Natural killer cell (primary cell): Measurements from ENCODE around the gene RNF11. TPM values are rescaled to one million over a fixed set of nuclear protein-coding genes. Genes with fewer than 3 reads are reported as not detected.

ENCODE experiments used
- ATAC-seq, 3 donors: fragments of 150-1000 bp in 2 of 3; fragments of 200-7000 bp in 1 of 3; cut with Tn5 transposase; 1 replicate in 1 of 3; 2 replicates in 2 of 3; pipeline ENCODE4 v1.10.0; 2021; ENCODE audit warnings: mild to moderate bottlenecking in 2 of 3, moderate library complexity in 2 of 3
- DNase-seq, 2 donors: peaks; one replicate each; pipeline versions ENCODE4 v3.0.0 to v3.0.0-alpha.2; 2013 to 2021; ENCODE audit warnings: mixed read lengths in 1 of 2
- H3K27ac ChIP-seq: one replicate; pipeline ENCODE4 v1.5.1; 2013; ENCODE audit warnings: mild to moderate bottlenecking, low read length
- H3K27me3 ChIP-seq: one replicate; pipeline ENCODE4 v1.6.1; 2013; ENCODE audit warnings: low read length; ENCODE audit not compliant: control insufficient read depth, insufficient read depth
- H3K36me3 ChIP-seq: one replicate; pipeline ENCODE4 v1.6.1; 2013; ENCODE audit warnings: low read length; ENCODE audit not compliant: control insufficient read depth, insufficient read depth
- H3K4me1 ChIP-seq: one replicate; pipeline ENCODE4 v1.6.1; 2013; ENCODE audit warnings: low read length; ENCODE audit not compliant: control insufficient read depth, insufficient read depth
- H3K4me3 ChIP-seq: one replicate; pipeline ENCODE4 v1.5.1; 2013; ENCODE audit warnings: low read length
- H3K9me3 ChIP-seq: one replicate; pipeline ENCODE4 v1.6.1; 2013; ENCODE audit warnings: low read length; ENCODE audit not compliant: control insufficient read depth, insufficient read depth
- H3K27ac Mint-ChIP-seq, 2 donors: one replicate each; pipeline ENCODE4 v1.8.0; 2022; ENCODE audit warnings: mild to moderate bottlenecking in 2 of 2, mixed read lengths in 2 of 2, moderate library complexity in 1 of 2
- H3K27me3 Mint-ChIP-seq, 2 donors: one replicate each; pipeline ENCODE4 v1.8.0; 2022; ENCODE audit warnings: low read depth in 2 of 2, mixed read lengths in 2 of 2
- H3K36me3 Mint-ChIP-seq: one replicate; pipeline ENCODE4 v1.8.0; 2022; ENCODE audit warnings: mixed read lengths
- H3K4me1 Mint-ChIP-seq, 2 donors: one replicate each; pipeline ENCODE4 v1.8.0; 2022; ENCODE audit warnings: mixed read lengths in 2 of 2
- H3K4me3 Mint-ChIP-seq: one replicate; pipeline ENCODE4 v1.8.0; 2022; ENCODE audit warnings: mild to moderate bottlenecking, moderate library complexity, mixed read lengths
- H3K9me3 Mint-ChIP-seq, 2 donors: one replicate each; pipeline ENCODE4 v1.8.0; 2022; ENCODE audit warnings: mixed read lengths in 2 of 2
- WGBS: methylation state at CpG from one replicate; pipeline ENCODE4 v1.1.7; 2013; ENCODE audit warnings: missing lambda C conversion rate; ENCODE audit not compliant: insufficient coverage; 5-methylcytosine and 5-hydroxymethylcytosine counted together
- intact Hi-C: fragments of 100-400 bp; cut with micrococcal nuclease; formaldehyde crosslinking; loops from one replicate; pipeline ENCODE4 v1.14.2; 2022
- total RNA-seq, 4 donors: library from RNA; stranded (reverse); fragments of 120-200 nt in 1 of 4; gene quantifications; one replicate each; pipeline versions ENCODE4 v1.2.3 to v1.2.4, GENCODE V29; 2013 to 2022
- TF ChIP-seq, protein P1 (sequence below): fragments of 200-600 bp; IDR thresholded peaks from one replicate; pipeline ENCODE4 v1.8.0; 2022; ENCODE audit warnings: antibody characterized with exemption

RNF11 gene
- total RNA-seq, 3 donors from 2014 or later (not counting 1 experiment from before 2014, with no cell fraction given), result 68.3 to 89.5 (median 68.4) TPM

DNA sequence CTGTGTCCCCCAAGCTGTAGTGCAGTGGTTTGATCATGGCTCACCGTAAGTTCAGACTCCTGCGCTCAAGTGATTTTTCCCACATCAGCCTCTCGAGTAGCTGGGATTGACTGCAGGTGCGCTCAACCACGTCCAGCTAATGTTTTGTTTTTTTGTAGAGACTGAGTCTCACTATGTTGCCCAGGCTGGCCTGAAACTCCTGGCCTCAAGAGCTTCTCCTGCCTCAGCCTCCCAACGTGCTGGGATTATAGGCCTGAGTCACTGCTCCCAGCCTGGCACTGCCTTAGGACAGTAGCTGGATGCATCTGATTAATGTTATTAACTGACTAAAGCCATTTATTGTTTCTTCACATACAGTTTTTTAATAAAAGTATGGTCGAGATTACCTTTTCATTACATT lies 40.2 kb downstream of the RNF11 start:
- Mint-ChIP-seq H3K4me3 (no peak overlapping the region), H3K27me3 (no peaks in the 10 kb centered on the region), H3K4me1 (peaks cover 0 to 5% of the 10 kb centered on the region in 2 donors), H3K9me3 (no peaks in the 10 kb centered on the region), H3K27ac (no peak overlapping the region), H3K36me3 (no peaks in the 10 kb centered on the region)
- no peak overlapping the region for H3K4me3 ChIP-seq
- H3K27me3 ChIP-seq, result no peaks in the 10 kb centered on the region
- peaks cover 10% of the 10 kb centered on the region for H3K36me3 ChIP-seq
- H3K9me3 ChIP-seq, result no peaks in the 10 kb centered on the region
- DNase-seq (no peak), ATAC-seq (no peak)
- intact Hi-C loops, result no loop called here
- TF ChIP-seq, protein P1, sequence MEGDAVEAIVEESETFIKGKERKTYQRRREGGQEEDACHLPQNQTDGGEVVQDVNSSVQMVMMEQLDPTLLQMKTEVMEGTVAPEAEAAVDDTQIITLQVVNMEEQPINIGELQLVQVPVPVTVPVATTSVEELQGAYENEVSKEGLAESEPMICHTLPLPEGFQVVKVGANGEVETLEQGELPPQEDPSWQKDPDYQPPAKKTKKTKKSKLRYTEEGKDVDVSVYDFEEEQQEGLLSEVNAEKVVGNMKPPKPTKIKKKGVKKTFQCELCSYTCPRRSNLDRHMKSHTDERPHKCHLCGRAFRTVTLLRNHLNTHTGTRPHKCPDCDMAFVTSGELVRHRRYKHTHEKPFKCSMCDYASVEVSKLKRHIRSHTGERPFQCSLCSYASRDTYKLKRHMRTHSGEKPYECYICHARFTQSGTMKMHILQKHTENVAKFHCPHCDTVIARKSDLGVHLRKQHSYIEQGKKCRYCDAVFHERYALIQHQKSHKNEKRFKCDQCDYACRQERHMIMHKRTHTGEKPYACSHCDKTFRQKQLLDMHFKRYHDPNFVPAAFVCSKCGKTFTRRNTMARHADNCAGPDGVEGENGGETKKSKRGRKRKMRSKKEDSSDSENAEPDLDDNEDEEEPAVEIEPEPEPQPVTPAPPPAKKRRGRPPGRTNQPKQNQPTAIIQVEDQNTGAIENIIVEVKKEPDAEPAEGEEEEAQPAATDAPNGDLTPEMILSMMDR, result no peak
- no peaks in the 10 kb centered on the region for H3K4me1 ChIP-seq
- WGBS, result 97% methylated on average over 6 of the region's 7 CpGs
- no peak overlapping the region for H3K27ac ChIP-seq

DNA sequence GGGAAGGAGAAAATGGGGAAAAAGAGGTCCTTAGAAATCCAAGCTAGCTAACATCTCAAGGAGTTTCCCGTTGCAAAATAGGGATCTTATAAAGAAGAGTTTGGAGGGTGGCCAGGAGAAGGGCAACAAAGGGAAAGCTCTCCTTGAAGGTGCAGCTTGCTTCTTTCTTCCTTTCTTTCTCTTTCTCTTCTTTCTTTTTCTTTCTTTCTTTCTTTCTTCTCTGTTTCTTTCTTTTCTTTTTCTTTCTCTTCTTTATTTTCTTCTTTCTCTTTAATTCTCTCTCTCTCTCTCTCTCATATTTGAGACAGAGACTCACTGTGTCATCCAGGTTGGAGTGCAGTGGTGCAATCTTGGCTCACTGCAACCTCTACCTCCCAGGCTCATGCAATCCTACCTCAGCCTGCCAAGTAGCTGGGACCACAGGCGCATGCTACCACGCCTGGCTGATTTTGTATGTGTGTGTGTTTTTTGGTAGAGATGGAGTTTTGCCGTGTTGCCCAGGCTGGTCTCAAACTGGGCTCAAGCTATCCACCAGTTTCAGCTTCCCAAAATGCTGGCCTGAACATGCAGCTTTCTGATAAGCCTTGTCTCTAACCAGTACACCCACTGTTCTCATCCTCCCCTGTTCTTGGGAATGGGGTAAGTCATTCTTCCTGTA lies 44.4 kb downstream of the RNF11 start:
- Histone ChIP-seq H3K4me3 (no peak overlapping the region), H3K27ac (no peak overlapping the region), H3K4me1 (no peaks in the 10 kb centered on the region), H3K9me3 (no peaks in the 10 kb centered on the region), H3K36me3 (no peaks in the 10 kb centered on the region), H3K27me3 (no peaks in the 10 kb centered on the region)
- no peaks in the 10 kb centered on the region for H3K9me3 Mint-ChIP-seq
- H3K4me3 Mint-ChIP-seq, result no peak overlapping the region
- no peaks in the 10 kb centered on the region for H3K27me3 Mint-ChIP-seq
- H3K27ac Mint-ChIP-seq, result no peak overlapping the region
- WGBS, result 100% methylated on average over 1 of the region's 4 CpGs
- DNase-seq, result no peak
- peaks cover 0 to 5% of the 10 kb centered on the region in 2 donors for H3K4me1 Mint-ChIP-seq
- TF ChIP-seq, protein P1, result no peak
- no peaks in the 10 kb centered on the region for H3K36me3 Mint-ChIP-seq
- ATAC-seq, result no peak
- intact Hi-C loops, result no loop called here

DNA sequence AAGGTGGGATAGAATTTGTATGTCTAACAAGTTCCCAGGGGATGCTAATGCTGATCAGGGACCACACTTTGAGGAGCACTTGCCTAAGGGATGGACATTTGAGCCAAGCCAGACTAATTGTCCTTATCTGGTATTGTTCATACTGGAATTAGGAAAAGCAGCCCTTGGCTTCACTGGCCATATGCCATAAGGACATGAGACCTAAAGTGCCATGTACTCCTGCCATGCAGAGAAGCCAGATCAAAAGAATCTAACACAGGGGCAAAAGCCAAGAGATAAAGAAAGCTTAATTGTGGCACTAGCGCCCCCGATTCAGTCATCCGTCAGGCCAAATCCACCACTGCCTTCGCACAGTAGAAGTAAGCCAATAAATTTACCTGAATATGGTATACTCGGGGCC lies 45.7 kb downstream of the RNF11 start:
- Histone ChIP-seq H3K9me3 (no peaks in the 10 kb centered on the region), H3K27me3 (no peaks in the 10 kb centered on the region), H3K36me3 (no peaks in the 10 kb centered on the region), H3K4me3 (no peak overlapping the region), H3K4me1 (no peaks in the 10 kb centered on the region), H3K27ac (no peak overlapping the region)
- no peak overlapping the region for H3K4me3 Mint-ChIP-seq
- no peak for DNase-seq
- H3K4me1 Mint-ChIP-seq, result peaks cover 0 to 2% of the 10 kb centered on the region in 2 donors
- intact Hi-C loops, result no loop called here
- no peaks in the 10 kb centered on the region for H3K9me3 Mint-ChIP-seq
- TF ChIP-seq, protein P1, result no peak
- H3K36me3 Mint-ChIP-seq, result no peaks in the 10 kb centered on the region
- WGBS, result 98% methylated on average over 5 of the region's 5 CpGs
- no peaks in the 10 kb centered on the region for H3K27me3 Mint-ChIP-seq
- ATAC-seq, result no peak
- H3K27ac Mint-ChIP-seq, result no peak overlapping the region

GRCh38 chr1:51282605-51283004 lies 46.5 kb downstream of the RNF11 start:
- Mint-ChIP-seq H3K36me3 (no peaks in the 10 kb centered on the region), H3K27ac (no peak overlapping the region), H3K9me3 (no peaks in the 10 kb centered on the region), H3K4me1 (no peaks in the 10 kb centered on the region), H3K4me3 (no peak overlapping the region), H3K27me3 (no peaks in the 10 kb centered on the region)
- Histone ChIP-seq H3K36me3 (no peaks in the 10 kb centered on the region), H3K27ac (no peak overlapping the region), H3K4me3 (no peak overlapping the region), H3K4me1 (no peaks in the 10 kb centered on the region), H3K27me3 (no peaks in the 10 kb centered on the region), H3K9me3 (no peaks in the 10 kb centered on the region)
- DNase-seq (no peak), ATAC-seq (no peak)
- WGBS, result 89% methylated on average over 5 of the region's 5 CpGs
- TF ChIP-seq, protein P1, result no peak
- intact Hi-C loops, result no loop called here
